Lower lobe of right lung (tissue), 2 donors: ENCODE data around the gene STX12. TPM values are rescaled to one million over a fixed set of nuclear protein-coding genes. Genes with fewer than 3 reads are reported as not detected.

Experiments
- ATAC-seq, 2 donors: fragments of 200-7000 bp; cut with Tn5 transposase; one replicate each; pipeline ENCODE4 v1.9.1; 2020 to 2022; ENCODE audit warnings: mild to moderate bottlenecking in 2 of 2, moderate library complexity in 2 of 2
- DNase-seq: peaks from one replicate; pipeline ENCODE4 v3.0.0-alpha.2; 2020
- H3K27ac ChIP-seq: fragments of 200-600 bp; one replicate; pipeline ENCODE4 v1.8.0; 2022
- H3K27me3 ChIP-seq: fragments of 200-600 bp; one replicate; pipeline ENCODE4 v1.8.0; 2022; ENCODE audit warnings: low read depth
- H3K36me3 ChIP-seq: fragments of 200-600 bp; one replicate; pipeline ENCODE4 v1.8.0; 2022; ENCODE audit warnings: mild to moderate bottlenecking
- H3K4me1 ChIP-seq: fragments of 200-600 bp; one replicate; pipeline ENCODE4 v1.8.0; 2022
- H3K4me3 ChIP-seq: fragments of 200-600 bp; one replicate; pipeline ENCODE4 v1.8.0; 2022; ENCODE audit warnings: mild to moderate bottlenecking
- H3K9me3 ChIP-seq: fragments of 200-600 bp; one replicate; pipeline ENCODE4 v1.8.0; 2022
- CTCF ChIP-seq: fragments of 200-600 bp; IDR thresholded peaks from one replicate; pipeline ENCODE4 v1.8.0; 2022; ENCODE audit warnings: antibody characterized with exemption, mild to moderate bottlenecking
- intact Hi-C: fragments of 100-400 bp; cut with DNase I; formaldehyde crosslinking; loops from one replicate; pipeline ENCODE4 v1.11.0; 2022
- long read RNA-seq: library from polyadenylated mRNA; unstranded; transcript quantifications from one replicate; pipeline ENCODE4 v2.0.0, GENCODE V29; 2021
- total RNA-seq: library from RNA; stranded (reverse); fragmentation: NEBNext Ultra II Directional; extraction: Animal tissue kit (Norgen Biotek cat#: 25700); gene quantifications from one replicate; pipeline ENCODE4 v1.2.1, GENCODE V29; 2021
- donor health status: DM: no; HTN: yes; CAD: no; lungs with severe emphysema.

The STX12 gene
- total RNA-seq: 91.0 TPM
- long read RNA-seq, transcript STX12-201 (9 exons, 3,079 nt): major isoform, 184 of 210 reads
- long read RNA-seq, partial matches to known transcripts: 9 of 210 reads
- long read RNA-seq, other reads (novel, unspliced or antisense): 14 of 210 reads

GRCh38 chr1:27772932-27773825 is at the start of gene STX12:
STX12 (plus strand) TSS chr1:27773219; CDS start chr1:27773308, 89 bp downstream.
- no peaks in the 10 kb centered on the region for H3K9me3 ChIP-seq
- intact Hi-C loops: no loop called here
- peaks cover 45% of the 10 kb centered on the region for H3K4me1 ChIP-seq
- H3K27ac ChIP-seq: peak within 1 kb of the TSS; percentile 98
- peak within 1 kb of the TSS; percentile 95 for H3K4me3 ChIP-seq
- no peak for TF ChIP-seq CTCF
- ATAC-seq: peak; percentile 99
- no peaks in the 10 kb centered on the region for H3K27me3 ChIP-seq
- H3K36me3 ChIP-seq: peaks cover 10% of the 10 kb centered on the region
- DNase-seq: peak; percentile 98

GRCh38 chr1:27724961-27725373 is 48.1 kb upstream of the STX12 start:
- no peak for ATAC-seq

GRCh38 chr1:27725374-27726172 is 47.4 kb upstream of the STX12 start, which contains the start of gene FAM76A:
FAM76A (plus strand) TSS chr1:27725961; CDS start chr1:27726081, 120 bp downstream.
- intact Hi-C loops: no loop called here
- peak; percentile 100 for DNase-seq
- peak; percentile 98 to 99 for ATAC-seq
- H3K27me3 ChIP-seq: no peaks in the 10 kb centered on the region
- peaks cover 15% of the 10 kb centered on the region for H3K4me1 ChIP-seq
- H3K9me3 ChIP-seq: no peaks in the 10 kb centered on the region
- peaks cover 29% of the 10 kb centered on the region for H3K36me3 ChIP-seq
- peak within 1 kb of the TSS; percentile 94 for H3K27ac ChIP-seq
- peak; percentile 66 for TF ChIP-seq CTCF
- peak within 1 kb of the TSS; percentile 74 for H3K4me3 ChIP-seq

More at GRCh38 chr1:27724961-27725373, 48.1 kb upstream of the STX12 start:
- peak overlapping the region; percentile 74 for H3K4me3 ChIP-seq
- no peaks in the 10 kb centered on the region for H3K9me3 ChIP-seq
- no peaks in the 10 kb centered on the region for H3K27me3 ChIP-seq
- no peak for TF ChIP-seq CTCF
- H3K4me1 ChIP-seq: peaks cover 15% of the 10 kb centered on the region
- peak overlapping the region; percentile 94 for H3K27ac ChIP-seq
- H3K36me3 ChIP-seq: peaks cover 23% of the 10 kb centered on the region
- peak; percentile 60 for DNase-seq
- intact Hi-C loops: no loop called here

GRCh38 chr1:27726173-27727044 is 46.6 kb upstream of the STX12 start:
- no peak for TF ChIP-seq CTCF
- peaks cover 15% of the 10 kb centered on the region for H3K4me1 ChIP-seq
- intact Hi-C loops: no loop called here
- no peaks in the 10 kb centered on the region for H3K9me3 ChIP-seq
- DNase-seq: peak; percentile 80
- ATAC-seq: peak; percentile 41 to 47
- peak overlapping the region; percentile 94 for H3K27ac ChIP-seq
- H3K27me3 ChIP-seq: no peaks in the 10 kb centered on the region
- peak overlapping the region; percentile 74 for H3K4me3 ChIP-seq
- H3K36me3 ChIP-seq: peaks cover 33% of the 10 kb centered on the region
